Measurements from ENCODE around the gene WBP2NL. TPM values are rescaled to one million over a fixed set of nuclear protein-coding genes. Genes with fewer than 3 reads are reported as not detected.
"Not testable (repeated sequence)": the region's sequence is repeated elsewhere in the genome, so short reads cannot be mapped to it uniquely, and the experiment has no call there.

The WBP2NL gene
- polyA plus RNA-seq (not detected in 2 replicates), polyA minus RNA-seq (not detected in 2 replicates)

GRCh38 chr22:41998361-41999261 is at the start of gene WBP2NL:
Gene WBP2NL, plus strand, starts transcription at chr22:41998788. Its CDS starts 31 bp downstream, at chr22:41998819.
- TF ChIP-seq EZH2 (IDR thresholded peaks at IDR 0.05; ENCODE audit: borderline replicate concordance, insufficient read depth, low read length, poor library complexity, severe bottlenecking) (no peak), EP300 (conservative IDR thresholded peaks at IDR 0.05; ENCODE audit: poor library complexity, severe bottlenecking) (no peak), POLR2AphosphoS5 (IDR thresholded peaks at IDR 0.05) (no peak), SMC3 (conservative IDR thresholded peaks at IDR 0.05; ENCODE audit: poor library complexity) (no peak), TAF1 (IDR thresholded peaks at IDR 0.05; ENCODE audit: low read depth) (no peak), RAD21 (conservative IDR thresholded peaks at IDR 0.05) (no peak), MXI1 (conservative IDR thresholded peaks at IDR 0.05; ENCODE audit: poor library complexity, severe bottlenecking) (no peak)
- TF ChIP-seq, protein P1, sequence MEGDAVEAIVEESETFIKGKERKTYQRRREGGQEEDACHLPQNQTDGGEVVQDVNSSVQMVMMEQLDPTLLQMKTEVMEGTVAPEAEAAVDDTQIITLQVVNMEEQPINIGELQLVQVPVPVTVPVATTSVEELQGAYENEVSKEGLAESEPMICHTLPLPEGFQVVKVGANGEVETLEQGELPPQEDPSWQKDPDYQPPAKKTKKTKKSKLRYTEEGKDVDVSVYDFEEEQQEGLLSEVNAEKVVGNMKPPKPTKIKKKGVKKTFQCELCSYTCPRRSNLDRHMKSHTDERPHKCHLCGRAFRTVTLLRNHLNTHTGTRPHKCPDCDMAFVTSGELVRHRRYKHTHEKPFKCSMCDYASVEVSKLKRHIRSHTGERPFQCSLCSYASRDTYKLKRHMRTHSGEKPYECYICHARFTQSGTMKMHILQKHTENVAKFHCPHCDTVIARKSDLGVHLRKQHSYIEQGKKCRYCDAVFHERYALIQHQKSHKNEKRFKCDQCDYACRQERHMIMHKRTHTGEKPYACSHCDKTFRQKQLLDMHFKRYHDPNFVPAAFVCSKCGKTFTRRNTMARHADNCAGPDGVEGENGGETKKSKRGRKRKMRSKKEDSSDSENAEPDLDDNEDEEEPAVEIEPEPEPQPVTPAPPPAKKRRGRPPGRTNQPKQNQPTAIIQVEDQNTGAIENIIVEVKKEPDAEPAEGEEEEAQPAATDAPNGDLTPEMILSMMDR (IDR thresholded peaks at IDR 0.05; ENCODE audit: poor library complexity, severe bottlenecking), result no peak
- TF ChIP-seq, protein P2, sequence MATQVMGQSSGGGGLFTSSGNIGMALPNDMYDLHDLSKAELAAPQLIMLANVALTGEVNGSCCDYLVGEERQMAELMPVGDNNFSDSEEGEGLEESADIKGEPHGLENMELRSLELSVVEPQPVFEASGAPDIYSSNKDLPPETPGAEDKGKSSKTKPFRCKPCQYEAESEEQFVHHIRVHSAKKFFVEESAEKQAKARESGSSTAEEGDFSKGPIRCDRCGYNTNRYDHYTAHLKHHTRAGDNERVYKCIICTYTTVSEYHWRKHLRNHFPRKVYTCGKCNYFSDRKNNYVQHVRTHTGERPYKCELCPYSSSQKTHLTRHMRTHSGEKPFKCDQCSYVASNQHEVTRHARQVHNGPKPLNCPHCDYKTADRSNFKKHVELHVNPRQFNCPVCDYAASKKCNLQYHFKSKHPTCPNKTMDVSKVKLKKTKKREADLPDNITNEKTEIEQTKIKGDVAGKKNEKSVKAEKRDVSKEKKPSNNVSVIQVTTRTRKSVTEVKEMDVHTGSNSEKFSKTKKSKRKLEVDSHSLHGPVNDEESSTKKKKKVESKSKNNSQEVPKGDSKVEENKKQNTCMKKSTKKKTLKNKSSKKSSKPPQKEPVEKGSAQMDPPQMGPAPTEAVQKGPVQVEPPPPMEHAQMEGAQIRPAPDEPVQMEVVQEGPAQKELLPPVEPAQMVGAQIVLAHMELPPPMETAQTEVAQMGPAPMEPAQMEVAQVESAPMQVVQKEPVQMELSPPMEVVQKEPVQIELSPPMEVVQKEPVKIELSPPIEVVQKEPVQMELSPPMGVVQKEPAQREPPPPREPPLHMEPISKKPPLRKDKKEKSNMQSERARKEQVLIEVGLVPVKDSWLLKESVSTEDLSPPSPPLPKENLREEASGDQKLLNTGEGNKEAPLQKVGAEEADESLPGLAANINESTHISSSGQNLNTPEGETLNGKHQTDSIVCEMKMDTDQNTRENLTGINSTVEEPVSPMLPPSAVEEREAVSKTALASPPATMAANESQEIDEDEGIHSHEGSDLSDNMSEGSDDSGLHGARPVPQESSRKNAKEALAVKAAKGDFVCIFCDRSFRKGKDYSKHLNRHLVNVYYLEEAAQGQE (IDR thresholded peaks at IDR 0.05; ENCODE audit: borderline replicate concordance), result no peak
- no peak within 1 kb of the TSS for H3K27ac ChIP-seq (ENCODE audit: low read length)

DNA sequence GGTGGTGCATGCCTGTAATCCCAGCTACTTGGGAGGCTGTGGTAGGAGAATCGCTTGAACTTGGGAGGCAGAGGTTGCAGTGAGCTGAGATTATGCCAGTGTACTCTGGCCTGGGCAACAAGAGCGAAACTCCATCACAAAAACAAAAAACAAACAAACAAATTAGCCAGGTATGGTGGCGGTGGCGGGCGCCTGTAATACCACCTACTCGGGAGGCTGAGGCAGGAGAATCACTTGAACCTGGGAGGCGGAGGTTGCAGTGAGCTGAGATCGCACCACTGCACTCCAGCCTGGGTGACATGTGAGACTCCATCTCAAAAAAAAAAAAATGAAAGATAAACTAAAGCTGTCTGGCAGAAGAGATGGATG is 49.7 kb upstream of the WBP2NL start:
- H2AFZ ChIP-seq (ENCODE audit: low read depth, low read length); H3K27me3 ChIP-seq (ENCODE audit: insufficient read depth, low read depth, low read length); H3K9me2 ChIP-seq (ENCODE audit: insufficient read depth, low read length); H3K4me3 ChIP-seq (ENCODE audit: low read length); H3K27ac ChIP-seq (ENCODE audit: low read length); H3F3A ChIP-seq (ENCODE audit: insufficient read depth, low read length, poor library complexity, severe bottlenecking); H3K4me2 ChIP-seq (ENCODE audit: low read length); H3K36me3 ChIP-seq (ENCODE audit: insufficient read depth, low read length); H3K9ac ChIP-seq (ENCODE audit: low read length); H3K79me2 ChIP-seq (replicated peaks; ENCODE audit: insufficient read depth, low read length); H4K20me1 ChIP-seq (ENCODE audit: insufficient read depth); H3K9me3 ChIP-seq (ENCODE audit: low read length): not testable (repeated sequence)

More at GRCh38 chr22:41998361-41999261, at the start of gene WBP2NL:
- no peaks in the 10 kb centered on the region for H3K9me3 ChIP-seq (ENCODE audit: low read length)
- peaks cover 6% of the 10 kb centered on the region for H3K36me3 ChIP-seq (ENCODE audit: insufficient read depth, low read length)
- H3K9ac ChIP-seq (ENCODE audit: low read length), result no peak within 1 kb of the TSS
- no peaks in the 10 kb centered on the region for H3K27me3 ChIP-seq (ENCODE audit: insufficient read depth, low read depth, low read length)
- no peaks in the 10 kb centered on the region for H4K20me1 ChIP-seq (ENCODE audit: insufficient read depth)
- no peaks in the 10 kb centered on the region for H3K9me2 ChIP-seq (ENCODE audit: insufficient read depth, low read length)
- no peak within 1 kb of the TSS for H3K4me3 ChIP-seq (ENCODE audit: low read length)
- no peaks in the 10 kb centered on the region for H3F3A ChIP-seq (ENCODE audit: insufficient read depth, low read length, poor library complexity, severe bottlenecking)
- no peak within 1 kb of the TSS for H3K4me2 ChIP-seq (ENCODE audit: low read length)
- no peaks in the 10 kb centered on the region for H3K79me2 ChIP-seq (replicated peaks; ENCODE audit: insufficient read depth, low read length)
- no peak within 1 kb of the TSS for H2AFZ ChIP-seq (ENCODE audit: low read depth, low read length)
